ENCODE results near the gene TLR9. TPM values are rescaled to one million over a fixed set of nuclear protein-coding genes. Genes with fewer than 3 reads are reported as not detected.

TLR9 gene
- total and polyA plus RNA-seq, 9 of the 15 experiments (the other 6 are each of a cell fraction or from before 2014, with no cell fraction given), result not detected

- peak in 1 of 2 experiments; percentile 51; a peak in 1 of 4 replicates for TF ChIP-seq TRIM24 (IDR thresholded peaks at IDR 0.05)
- TF ChIP-seq ATF7 (IDR thresholded peaks at IDR 0.05), result peak; percentile 86
- TF ChIP-seq HNRNPUL1 (IDR thresholded peaks at IDR 0.05; ENCODE audit: low read length), result no peak
- peak; percentile 97 for TF ChIP-seq CEBPB (tag; IDR thresholded peaks at IDR 0.05)
- TF ChIP-seq JUND (IDR thresholded peaks at IDR 0.05; ENCODE audit: borderline replicate concordance, low read depth, low read length), result peak; percentile 64; the same call in 1 of the 2 replicates
- TF ChIP-seq JUND (tag; IDR thresholded peaks at IDR 0.05; ENCODE audit: borderline replicate concordance, low read depth, low read length), result peak; percentile 55; the same call in 1 of the 3 replicates
- TF ChIP-seq FOSL1 (tag; conservative IDR thresholded peaks at IDR 0.05), result 0 out of 2 replicates have a peak, but pooled peaks have one; percentile 14
- no peak for TF ChIP-seq XRCC5 (IDR thresholded peaks at IDR 0.05; ENCODE audit: low read depth, low read length)
- TF ChIP-seq HNRNPK (IDR thresholded peaks at IDR 0.05; ENCODE audit: low read depth, low read length, poor library complexity, severe bottlenecking), result no peak
- no peak for TF ChIP-seq EWSR1 (IDR thresholded peaks at IDR 0.05; ENCODE audit: borderline replicate concordance, low read depth, partially characterized antibody)
- TF ChIP-seq, protein P1, sequence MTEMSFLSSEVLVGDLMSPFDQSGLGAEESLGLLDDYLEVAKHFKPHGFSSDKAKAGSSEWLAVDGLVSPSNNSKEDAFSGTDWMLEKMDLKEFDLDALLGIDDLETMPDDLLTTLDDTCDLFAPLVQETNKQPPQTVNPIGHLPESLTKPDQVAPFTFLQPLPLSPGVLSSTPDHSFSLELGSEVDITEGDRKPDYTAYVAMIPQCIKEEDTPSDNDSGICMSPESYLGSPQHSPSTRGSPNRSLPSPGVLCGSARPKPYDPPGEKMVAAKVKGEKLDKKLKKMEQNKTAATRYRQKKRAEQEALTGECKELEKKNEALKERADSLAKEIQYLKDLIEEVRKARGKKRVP (CRISPR knock-in tag; IDR thresholded peaks at IDR 0.05), result peak; percentile 68
- no peak for TF ChIP-seq FOXO4 (CRISPR knock-in tag; IDR thresholded peaks at IDR 0.05)
- TF ChIP-seq MAZ (CRISPR knock-in tag; conservative IDR thresholded peaks at IDR 0.05 in 1 of 2, IDR thresholded peaks at IDR 0.05 in 1 of 2), result no peak
- peak; percentile 88 for TF ChIP-seq CEBPG (CRISPR knock-in tag; IDR thresholded peaks at IDR 0.05)
- peak; percentile 97 for TF ChIP-seq CEBPG (tag; conservative IDR thresholded peaks at IDR 0.05 in 1 of 2, IDR thresholded peaks at IDR 0.05 in 1 of 2)
- TF ChIP-seq SRF (CRISPR knock-in tag; IDR thresholded peaks at IDR 0.05), result peak in 1 of 2 experiments; percentile 89; a peak in 2 of 4 replicates
- TF ChIP-seq ZNF384 (IDR thresholded peaks at IDR 0.05; ENCODE audit: low read depth, low read length), result peak; percentile 19; the same call in 1 of the 2 replicates
- TF ChIP-seq, protein P2, sequence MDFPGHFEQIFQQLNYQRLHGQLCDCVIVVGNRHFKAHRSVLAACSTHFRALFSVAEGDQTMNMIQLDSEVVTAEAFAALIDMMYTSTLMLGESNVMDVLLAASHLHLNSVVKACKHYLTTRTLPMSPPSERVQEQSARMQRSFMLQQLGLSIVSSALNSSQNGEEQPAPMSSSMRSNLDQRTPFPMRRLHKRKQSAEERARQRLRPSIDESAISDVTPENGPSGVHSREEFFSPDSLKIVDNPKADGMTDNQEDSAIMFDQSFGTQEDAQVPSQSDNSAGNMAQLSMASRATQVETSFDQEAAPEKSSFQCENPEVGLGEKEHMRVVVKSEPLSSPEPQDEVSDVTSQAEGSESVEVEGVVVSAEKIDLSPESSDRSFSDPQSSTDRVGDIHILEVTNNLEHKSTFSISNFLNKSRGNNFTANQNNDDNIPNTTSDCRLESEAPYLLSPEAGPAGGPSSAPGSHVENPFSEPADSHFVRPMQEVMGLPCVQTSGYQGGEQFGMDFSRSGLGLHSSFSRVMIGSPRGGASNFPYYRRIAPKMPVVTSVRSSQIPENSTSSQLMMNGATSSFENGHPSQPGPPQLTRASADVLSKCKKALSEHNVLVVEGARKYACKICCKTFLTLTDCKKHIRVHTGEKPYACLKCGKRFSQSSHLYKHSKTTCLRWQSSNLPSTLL (IDR thresholded peaks at IDR 0.05), result no peak
Measured at GRCh38 chr3:52210550-52211046, 14.8 kb downstream of the TLR9 start (continued).

All from K562 (cell line).